ENCODE data around the gene MZF1.
A peak's percentile ranks its signal among the peaks of the same experiment; 100 is the strongest.
"Not testable (repeated sequence)": the region's sequence is repeated elsewhere in the genome, so short reads cannot be mapped to it uniquely, and the experiment has no call there.

MZF1 gene

GRCh38 chr19:58572818-58573657 lies at the start of gene MZF1:
Gene MZF1 (minus strand): TSS chr19:58573335. CDS start chr19:58571389, 1,946 bp downstream.
- peak; percentile 99 for DNase-seq

- not testable (repeated sequence) for DNase-seq
These were observed 34.1 kb upstream of the MZF1 start for GRCh38 chr19:58607213-58607612.

GRCh38 chr19:58606251-58606896 lies 33.2 kb upstream of the MZF1 start:
- not testable (repeated sequence) for DNase-seq

GRCh38 chr19:58586133-58586765 lies 13.1 kb upstream of the MZF1 start:
- no peak for DNase-seq

- DNase-seq = no peak
These were observed 12.5 kb upstream of the MZF1 start for GRCh38 chr19:58585442-58586132.

GRCh38 chr19:58584498-58585441 lies 11.6 kb upstream of the MZF1 start:
- DNase-seq = no peak

- no peak for DNase-seq
These were observed 9.8 kb upstream of the MZF1 start for GRCh38 chr19:58582985-58583384.

GRCh38 chr19:58581227-58582141 lies 8.3 kb upstream of the MZF1 start:
- peak; percentile 87 for DNase-seq

GRCh38 chr19:58579473-58580142 lies 6.5 kb upstream of the MZF1 start:
- no peak for DNase-seq

- no peak for DNase-seq
These were observed 5.1 kb upstream of the MZF1 start for GRCh38 chr19:58578012-58578925.

- DNase-seq = not testable (repeated sequence)
These were observed 4.4 kb upstream of the MZF1 start for GRCh38 chr19:58577581-58577980.

- peak; percentile 72 for DNase-seq
These were observed 2.3 kb upstream of the MZF1 start for GRCh38 chr19:58575183-58576041.

GRCh38 chr19:58573658-58574164 lies 576 bp upstream of the MZF1 start:
- no peak for DNase-seq

- no peak for DNase-seq
These were observed 913 bp downstream of the MZF1 start for GRCh38 chr19:58572026-58572817.

- DNase-seq = no peak
These were observed 1.6 kb downstream of the MZF1 start for GRCh38 chr19:58571575-58571947.

- DNase-seq = no peak
These were observed 2.2 kb downstream of the MZF1 start for GRCh38 chr19:58570770-58571574.
